ES-I3 (cell line): ENCODE measurements around the gene TENT4A.

ENCODE experiments used
- H3K36me3 ChIP-seq: 2 replicates; pipeline ENCODE4 v1.6.1; 2013; ENCODE audit warnings: mild to moderate bottlenecking, low read length, control low read depth, moderate library complexity; ENCODE audit not compliant: insufficient read depth
- H3K4me1 ChIP-seq: 2 replicates; pipeline ENCODE4 v1.6.1; 2013; ENCODE audit warnings: mild to moderate bottlenecking, control low read depth, low read length; ENCODE audit not compliant: insufficient read depth
- H3K9ac ChIP-seq: 2 replicates; pipeline ENCODE4 v1.6.1; 2013; ENCODE audit warnings: low read depth, mild to moderate bottlenecking, low read length, moderate library complexity
- H3K9me3 ChIP-seq: 2 replicates; pipeline ENCODE4 v1.6.1; 2013; ENCODE audit warnings: mild to moderate bottlenecking, low read length, moderate library complexity; ENCODE audit not compliant: control insufficient read depth, insufficient read depth

Gene TENT4A

DNA sequence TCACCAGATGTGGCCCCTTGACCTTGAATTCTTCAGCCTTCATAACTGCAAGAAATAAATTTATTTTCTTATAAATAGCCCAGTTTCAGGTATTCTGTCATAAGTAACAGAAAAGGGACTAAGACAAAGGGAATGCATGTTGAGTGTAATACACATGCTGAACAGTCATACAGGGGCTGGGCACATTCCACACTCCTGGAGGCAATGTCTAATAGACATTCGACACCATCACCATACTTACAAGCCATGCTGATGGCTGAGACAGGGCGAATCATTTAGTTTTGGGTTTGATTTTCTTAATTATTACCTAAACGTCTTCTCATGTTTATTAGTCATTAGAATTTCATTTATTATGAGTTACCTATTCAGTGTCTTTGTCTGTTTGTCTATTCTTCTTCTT lies 68.5 kb downstream of the TENT4A start:
- Histone ChIP-seq H3K4me1 (no peaks in the 10 kb centered on the region), H3K36me3 (no peaks in the 10 kb centered on the region), H3K9ac (no peak overlapping the region), H3K9me3 (no peaks in the 10 kb centered on the region)

DNA sequence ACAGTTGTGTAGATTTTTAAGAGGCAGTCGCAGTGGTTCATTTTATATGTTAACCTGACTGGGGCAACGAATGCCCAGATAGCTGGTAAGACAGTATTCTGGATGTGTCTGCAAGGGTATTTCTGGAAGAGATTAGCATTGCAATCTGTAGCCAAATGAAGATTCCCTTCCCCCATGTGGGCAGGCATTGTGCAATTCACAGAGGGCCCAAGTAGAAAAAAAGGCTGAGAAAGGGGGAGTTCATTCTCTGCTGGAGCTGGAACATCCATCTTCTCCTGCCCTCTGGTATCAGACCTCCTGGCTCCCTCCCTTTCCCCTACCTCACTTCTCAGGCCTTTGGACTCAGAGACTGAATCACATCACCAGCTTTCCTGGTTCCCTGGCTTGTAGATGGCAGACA lies 70.6 kb downstream of the TENT4A start:
- H3K4me1 ChIP-seq, result no peaks in the 10 kb centered on the region
- H3K9me3 ChIP-seq, result no peaks in the 10 kb centered on the region
- no peaks in the 10 kb centered on the region for H3K36me3 ChIP-seq
- H3K9ac ChIP-seq, result no peak overlapping the region

DNA sequence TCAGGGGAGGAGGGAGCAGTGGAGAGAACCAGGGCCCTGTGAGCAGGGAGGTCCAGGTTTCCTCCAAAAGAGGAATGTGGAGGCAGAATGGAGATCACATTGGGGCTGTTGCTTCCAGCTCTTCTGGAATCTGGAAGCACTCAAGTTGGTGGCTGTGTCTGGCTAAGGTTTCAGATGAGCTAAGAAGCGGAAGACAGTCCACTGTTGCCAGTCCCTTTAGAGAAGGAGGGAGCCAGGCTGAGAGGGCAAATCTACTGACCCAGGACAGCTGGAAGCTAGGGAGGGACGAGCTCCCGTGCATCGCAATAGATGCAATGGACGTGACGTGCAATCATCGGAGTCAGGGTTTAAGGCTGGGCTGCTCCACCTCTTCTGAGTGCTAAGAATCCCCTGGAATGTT lies 71.2 kb downstream of the TENT4A start:
- no peaks in the 10 kb centered on the region for H3K36me3 ChIP-seq
- no peaks in the 10 kb centered on the region for H3K9me3 ChIP-seq
- H3K9ac ChIP-seq, result no peak overlapping the region
- H3K4me1 ChIP-seq, result no peaks in the 10 kb centered on the region

DNA sequence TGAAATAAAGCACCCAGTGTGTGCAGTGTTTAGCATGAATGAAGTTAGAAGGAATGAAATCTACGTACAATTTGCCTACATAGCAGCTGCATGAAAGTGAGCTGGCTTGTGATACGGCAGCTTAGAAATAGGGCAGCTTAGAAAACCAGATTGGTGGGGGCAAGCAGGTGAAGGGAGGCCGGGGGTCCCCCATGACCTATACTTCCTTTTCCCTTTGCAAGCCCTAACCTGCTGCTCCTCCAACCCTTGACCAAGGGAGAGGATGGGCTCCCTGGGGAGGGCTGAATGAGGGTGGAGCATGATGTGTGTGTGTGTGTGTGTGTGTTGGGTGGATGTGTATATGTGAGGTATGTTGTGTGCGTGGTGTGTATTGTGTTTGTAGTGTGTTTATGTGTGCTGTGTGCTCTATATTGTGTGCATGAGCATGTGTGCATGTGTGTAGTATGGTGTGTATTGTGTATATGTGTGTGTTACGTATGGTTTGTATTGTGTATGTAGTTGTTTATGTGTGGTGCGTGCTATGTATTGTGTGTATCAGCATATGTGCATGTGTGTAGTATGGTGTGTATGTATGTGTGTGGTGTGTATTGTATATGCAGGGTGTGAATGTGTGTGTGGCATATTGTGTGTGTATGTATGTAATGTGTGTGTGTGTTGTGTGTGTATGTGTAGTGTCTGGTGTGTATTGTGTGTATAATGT lies 72.1 kb downstream of the TENT4A start:
- Histone ChIP-seq H3K9ac (no peak overlapping the region), H3K9me3 (no peaks in the 10 kb centered on the region), H3K36me3 (no peaks in the 10 kb centered on the region), H3K4me1 (no peaks in the 10 kb centered on the region)

DNA sequence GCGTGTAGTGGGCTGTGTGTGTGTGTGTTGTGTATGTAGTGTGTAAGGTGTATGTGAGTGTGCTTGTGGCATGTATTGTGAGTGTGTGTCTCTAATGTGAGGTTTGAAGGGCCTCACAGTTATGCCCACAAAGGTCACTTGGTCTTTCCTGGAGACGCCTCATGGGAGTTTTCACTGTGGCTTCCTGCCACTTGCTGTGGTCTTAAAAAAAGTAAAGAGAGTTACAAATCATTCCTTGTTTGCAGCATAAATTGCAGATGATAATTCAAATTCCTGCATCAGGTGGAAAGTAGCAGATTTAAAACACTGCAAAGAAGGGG lies 72.6 kb downstream of the TENT4A start:
- Histone ChIP-seq H3K9me3 (no peaks in the 10 kb centered on the region), H3K36me3 (no peaks in the 10 kb centered on the region), H3K9ac (no peak overlapping the region), H3K4me1 (no peaks in the 10 kb centered on the region)

DNA sequence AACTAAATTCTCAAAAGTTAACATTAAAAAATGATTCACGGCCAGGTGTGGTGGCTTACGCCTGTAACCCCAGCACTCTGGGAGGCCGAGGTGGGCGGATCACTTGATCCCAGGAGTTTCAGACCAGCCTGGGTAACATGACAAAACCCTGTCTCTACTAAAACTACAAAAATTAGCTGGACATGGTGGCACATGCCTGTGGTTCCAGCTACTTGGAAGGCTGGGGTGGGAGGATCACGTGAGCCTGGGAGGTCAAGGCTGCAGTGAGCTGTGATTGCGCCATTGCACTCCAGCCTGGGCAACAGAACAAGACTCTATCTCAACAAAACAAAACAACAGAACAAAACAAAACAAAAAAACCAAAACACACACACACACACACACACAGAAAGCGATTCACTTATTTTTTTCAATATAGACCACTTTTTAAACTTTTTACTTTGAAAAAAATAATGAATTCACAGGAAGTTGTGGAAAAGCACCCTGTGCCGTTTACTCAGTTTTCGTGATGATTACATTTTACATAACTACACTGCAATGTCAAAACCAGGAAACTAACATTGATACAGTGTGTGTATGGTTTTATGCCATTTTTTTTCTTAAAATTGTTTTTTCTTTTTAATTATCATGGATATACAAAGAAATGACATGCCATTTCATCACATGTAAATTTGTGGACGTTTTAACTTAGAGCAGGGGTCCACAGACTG lies 73.7 kb downstream of the TENT4A start:
- no peaks in the 10 kb centered on the region for H3K9me3 ChIP-seq

DNA sequence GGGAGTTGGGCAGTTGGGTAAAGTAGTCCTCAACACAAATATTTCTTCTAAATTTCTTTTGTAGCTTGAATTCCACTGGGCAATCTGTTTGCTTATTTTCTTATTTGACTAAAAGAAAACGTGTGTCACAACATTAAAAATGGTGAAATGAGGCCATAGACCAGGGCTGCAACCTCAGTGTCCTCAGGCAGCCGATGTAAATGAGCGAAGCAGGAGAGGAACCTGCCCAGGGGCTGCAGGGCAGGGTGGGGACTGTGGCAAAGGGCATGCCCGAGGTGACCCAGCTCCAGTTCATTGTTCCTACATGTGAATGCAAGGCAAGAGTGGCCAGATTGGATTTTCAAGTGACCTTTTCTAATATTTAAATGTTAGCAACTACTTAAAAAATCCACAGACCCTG lies 74.7 kb downstream of the TENT4A start:
- no peaks in the 10 kb centered on the region for H3K4me1 ChIP-seq
- no peaks in the 10 kb centered on the region for H3K36me3 ChIP-seq
- H3K9ac ChIP-seq, result no peak overlapping the region
- H3K9me3 ChIP-seq, result no peaks in the 10 kb centered on the region

More for the DNA sequence above, 73.7 kb downstream of the TENT4A start:
- H3K36me3 ChIP-seq, result no peaks in the 10 kb centered on the region
- H3K4me1 ChIP-seq, result no peaks in the 10 kb centered on the region
- no peak overlapping the region for H3K9ac ChIP-seq

DNA sequence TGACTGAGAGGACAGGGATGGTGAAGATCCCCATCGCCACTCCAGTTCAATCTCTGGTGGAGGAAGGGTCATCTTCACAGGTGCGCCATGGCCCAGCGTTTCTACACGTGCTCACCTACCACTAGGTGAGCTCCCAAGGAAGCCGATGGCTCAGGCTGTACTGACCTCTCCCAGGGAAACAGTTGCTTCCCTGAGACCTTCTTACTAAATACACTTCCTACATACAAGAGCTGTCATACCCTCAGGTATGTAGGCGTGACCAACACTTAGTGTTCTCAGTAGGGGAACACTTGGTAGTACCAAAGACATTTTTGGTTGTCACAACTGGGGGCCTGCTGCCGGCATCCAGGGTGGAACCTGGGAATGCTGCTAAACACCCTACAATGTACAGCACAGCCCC lies 75.2 kb downstream of the TENT4A start:
- Histone ChIP-seq H3K36me3 (no peaks in the 10 kb centered on the region), H3K9me3 (no peaks in the 10 kb centered on the region), H3K4me1 (no peaks in the 10 kb centered on the region), H3K9ac (no peak overlapping the region)

DNA sequence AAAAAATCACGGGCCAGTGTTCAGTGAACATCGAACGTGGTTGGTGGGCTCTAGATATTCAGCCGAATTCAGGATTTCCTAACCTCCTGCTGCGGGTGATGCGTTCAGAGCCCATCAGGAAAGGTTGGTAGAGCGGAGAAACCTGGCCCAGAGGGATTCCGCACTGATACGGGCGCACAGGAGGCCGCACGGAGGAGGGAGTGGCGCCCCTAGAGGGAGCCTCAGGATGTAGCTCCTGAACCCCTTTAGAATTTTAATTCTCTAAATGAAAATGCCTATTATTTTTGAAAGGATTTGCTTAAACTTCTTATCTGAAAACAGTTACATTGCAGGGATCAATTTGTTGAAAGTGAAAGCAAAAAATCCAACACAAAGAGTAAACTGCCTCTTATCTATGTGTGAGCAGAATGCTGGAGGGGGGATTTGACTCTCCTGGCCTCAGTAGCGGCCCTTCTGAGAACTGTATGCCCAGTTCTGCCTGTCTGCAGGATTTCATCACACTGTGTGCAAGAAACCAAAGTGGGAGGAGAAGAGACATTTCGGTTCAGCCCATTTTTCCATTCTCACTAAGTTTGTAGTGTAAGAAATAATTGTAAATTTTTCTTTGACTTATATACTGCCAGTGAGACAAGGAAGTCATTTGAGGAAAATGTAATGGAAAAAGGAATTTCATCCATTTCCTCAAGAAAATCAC lies 75.9 kb downstream of the TENT4A start:
- no peaks in the 10 kb centered on the region for H3K4me1 ChIP-seq
- no peaks in the 10 kb centered on the region for H3K36me3 ChIP-seq
- no peaks in the 10 kb centered on the region for H3K9me3 ChIP-seq
- no peak overlapping the region for H3K9ac ChIP-seq

DNA sequence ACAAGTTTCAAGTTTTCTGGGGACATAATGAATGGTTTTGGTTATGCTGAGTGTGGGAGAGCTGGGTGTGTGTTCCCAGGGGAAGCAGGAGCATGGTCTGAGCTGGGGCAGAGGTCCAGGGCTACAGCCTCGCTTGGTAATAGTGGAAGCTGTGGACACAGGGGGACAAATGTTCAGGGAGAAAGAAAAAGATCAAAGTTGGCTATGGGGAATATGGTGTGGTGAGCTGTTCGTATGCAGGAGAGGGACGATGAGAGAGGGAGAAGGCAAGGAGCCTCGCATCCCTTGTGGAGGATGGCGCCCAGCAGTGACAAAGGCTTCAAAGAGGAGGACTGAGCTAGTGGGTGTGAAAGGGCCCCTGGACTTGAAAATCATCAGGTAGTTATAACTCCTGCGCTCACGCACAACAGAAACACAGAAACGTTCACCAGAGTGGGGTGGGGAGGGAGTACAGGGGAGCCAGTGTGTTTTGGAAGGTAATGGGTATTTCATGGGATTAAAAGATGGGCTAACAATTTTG lies 77.2 kb downstream of the TENT4A start:
- Histone ChIP-seq H3K9me3 (no peaks in the 10 kb centered on the region), H3K9ac (no peak overlapping the region), H3K4me1 (no peaks in the 10 kb centered on the region), H3K36me3 (no peaks in the 10 kb centered on the region)

DNA sequence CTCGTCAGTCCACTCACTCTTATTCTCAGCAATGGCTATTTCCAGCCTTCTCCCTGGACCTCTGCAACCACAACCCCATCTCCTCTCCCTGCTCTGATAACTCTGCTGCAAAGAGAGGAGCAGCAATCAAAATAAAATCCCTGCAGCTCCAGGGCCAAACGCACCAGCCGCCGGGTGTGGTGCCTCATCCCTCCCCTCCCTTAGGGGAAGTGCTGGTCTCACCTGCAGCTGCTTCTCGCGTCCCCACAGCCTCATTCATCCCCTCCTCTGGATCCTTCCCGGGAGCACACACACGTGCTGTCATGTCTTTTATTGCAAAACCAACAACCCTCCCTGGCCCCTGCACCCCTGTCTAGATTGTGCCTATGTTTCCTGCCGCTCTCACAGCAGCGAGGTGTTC lies 77.8 kb downstream of the TENT4A start:
- H3K9me3 ChIP-seq, result no peaks in the 10 kb centered on the region
- H3K36me3 ChIP-seq, result no peaks in the 10 kb centered on the region
- no peaks in the 10 kb centered on the region for H3K4me1 ChIP-seq
- no peak overlapping the region for H3K9ac ChIP-seq

DNA sequence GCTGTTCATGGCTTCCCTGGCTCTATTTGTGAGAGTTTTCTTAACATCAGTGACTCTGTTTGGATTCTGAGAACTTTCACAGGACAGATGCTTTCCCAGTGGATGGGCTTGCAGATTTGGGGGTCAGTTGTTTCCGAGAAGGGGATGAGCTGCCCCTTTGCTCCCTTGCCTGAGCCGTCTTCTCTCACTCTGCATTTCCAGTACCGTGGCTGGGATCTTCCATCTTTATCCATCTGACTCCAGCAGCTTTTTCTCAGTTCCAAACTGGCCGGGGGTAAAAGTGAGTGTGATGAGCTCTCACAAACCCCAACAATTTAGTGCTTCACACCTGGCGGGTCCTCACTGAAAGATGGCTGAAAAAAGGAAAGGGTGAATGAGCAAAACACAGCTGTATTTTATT lies 79.1 kb downstream of the TENT4A start:
- H3K9me3 ChIP-seq, result no peaks in the 10 kb centered on the region
- no peak overlapping the region for H3K9ac ChIP-seq
- H3K36me3 ChIP-seq, result no peaks in the 10 kb centered on the region
- no peaks in the 10 kb centered on the region for H3K4me1 ChIP-seq

DNA sequence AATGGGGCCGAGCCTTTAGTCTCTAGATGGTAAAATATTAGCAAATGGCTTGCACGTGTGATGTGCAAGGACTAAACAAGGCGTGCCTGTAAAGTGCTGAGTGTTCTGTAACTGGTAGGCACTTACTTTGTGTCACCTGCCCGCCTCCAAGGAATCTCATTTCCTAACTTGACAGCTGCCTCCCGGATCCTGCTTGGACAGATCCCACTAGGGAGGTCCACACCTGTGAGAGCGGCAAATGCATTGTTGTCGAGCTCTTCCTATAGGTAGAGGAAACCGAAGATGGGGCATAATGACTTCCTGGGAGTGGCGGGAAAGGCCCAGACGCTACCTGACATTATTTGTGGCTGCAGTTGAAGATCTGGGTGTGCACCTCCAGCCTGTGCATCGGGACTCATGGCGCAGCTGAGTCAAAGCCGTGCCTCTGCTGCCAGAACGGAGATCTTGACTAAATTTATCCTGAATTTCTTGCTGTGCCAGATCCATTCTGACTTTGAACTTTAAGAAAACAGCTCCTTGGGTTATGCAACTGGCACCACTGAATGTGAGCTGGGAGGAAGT lies 79.8 kb downstream of the TENT4A start:
- no peaks in the 10 kb centered on the region for H3K4me1 ChIP-seq
- H3K9ac ChIP-seq, result no peak overlapping the region
- H3K36me3 ChIP-seq, result no peaks in the 10 kb centered on the region
- no peaks in the 10 kb centered on the region for H3K9me3 ChIP-seq

DNA sequence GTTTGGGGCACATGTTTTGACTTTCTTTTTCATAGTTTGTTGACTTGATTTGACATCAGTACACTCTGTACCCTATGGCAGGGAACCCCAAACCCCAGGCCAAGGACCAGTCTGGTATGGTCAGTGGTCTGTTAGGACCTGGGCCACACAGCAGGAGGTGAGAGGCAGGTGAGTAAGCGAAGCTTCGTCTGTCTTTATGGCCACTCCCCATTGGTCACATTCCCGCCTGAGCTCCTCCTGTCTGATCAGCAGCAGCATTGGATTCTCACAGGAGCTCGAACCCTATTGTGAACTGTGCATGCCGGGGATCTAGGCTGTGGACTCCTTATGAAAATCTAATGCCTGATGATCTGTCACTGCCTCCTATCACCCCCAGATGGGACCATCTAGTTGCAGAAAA lies 88.0 kb downstream of the TENT4A start:
- peaks cover 18% of the 10 kb centered on the region for H3K9me3 ChIP-seq
- H3K36me3 ChIP-seq, result no peaks in the 10 kb centered on the region
- H3K4me1 ChIP-seq, result no peaks in the 10 kb centered on the region
- no peak overlapping the region for H3K9ac ChIP-seq
